GM21423 (cell line): Measurements from ENCODE around the gene TMSB15A.
"Not testable (repeated sequence)": the region's sequence is repeated elsewhere in the genome, so short reads cannot be mapped to it uniquely, and the experiment has no call there.

Experiments
- ATAC-seq: cut with Tn5 transposase; IDR thresholded peaks from one replicate; pipeline ENCODE4 v1.9.1; 2021; ENCODE audit warnings: mild to moderate bottlenecking, moderate library complexity; ENCODE audit not compliant: unreplicated experiment

TMSB15A gene

GRCh38 chrX:102515975-102516941 is at the start of gene TMSB15A:
TMSB15A (minus strand) TSS chrX:102516739.
- peak; percentile 52 for ATAC-seq

- ATAC-seq = no peak
Observed at GRCh38 chrX:102560423-102561068, 44.0 kb upstream of the TMSB15A start.

- ATAC-seq = no peak
Observed at GRCh38 chrX:102558607-102559006, 42.1 kb upstream of the TMSB15A start.

DNA sequence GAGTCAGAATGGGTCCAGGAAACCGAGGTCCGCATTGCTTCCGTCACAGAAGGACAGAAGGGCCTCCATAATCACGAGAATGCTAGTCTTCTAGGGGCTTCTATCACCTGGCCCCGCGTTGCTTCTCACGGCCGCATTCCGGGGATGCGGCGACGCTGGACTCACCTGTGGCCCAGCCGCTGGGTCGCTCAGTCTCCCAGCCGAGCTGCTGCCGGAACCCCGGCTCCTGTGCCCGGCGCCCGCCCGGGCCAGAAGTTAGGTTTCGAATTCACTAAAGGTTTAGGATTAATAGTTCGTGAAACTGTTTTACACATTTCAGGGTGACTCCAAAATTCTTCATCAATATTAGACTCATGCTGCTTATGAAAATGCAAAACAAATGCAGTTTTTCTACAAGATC is 31.7 kb upstream of the TMSB15A start:
- ATAC-seq = no peak

DNA sequence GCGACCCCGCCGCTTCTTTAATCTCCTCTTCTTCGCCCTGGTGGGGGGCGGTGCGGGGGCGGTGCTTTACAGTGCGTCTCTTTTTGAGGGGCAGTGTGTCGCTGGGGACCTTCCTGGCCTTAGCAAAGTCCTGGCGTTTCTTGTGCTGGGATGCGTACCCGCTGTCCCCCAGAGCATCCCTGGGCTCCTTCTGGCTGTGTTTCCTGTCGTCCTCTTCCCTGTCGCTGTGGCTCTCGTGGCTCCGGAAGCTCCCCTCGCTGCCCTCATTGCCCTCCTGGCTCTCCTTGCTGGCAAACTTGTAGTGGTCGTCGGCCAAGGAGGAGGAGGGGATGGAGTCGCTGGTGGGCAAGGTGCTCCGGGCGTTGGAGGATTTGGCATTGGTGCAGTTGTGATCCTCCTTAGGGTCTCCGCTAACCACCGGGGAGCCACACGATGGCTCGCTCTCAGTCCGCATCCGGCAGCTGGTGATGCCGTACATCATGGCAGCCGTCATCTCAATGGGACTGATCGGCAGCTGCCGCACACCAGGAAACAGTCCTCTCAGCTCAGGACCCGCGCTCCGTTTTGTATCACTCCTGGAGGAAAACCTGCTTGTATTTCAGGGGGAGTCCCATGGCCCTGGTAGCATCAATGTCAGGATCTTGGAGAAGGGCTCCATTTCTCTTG is 30.4 kb upstream of the TMSB15A start:
- no peak for ATAC-seq

DNA sequence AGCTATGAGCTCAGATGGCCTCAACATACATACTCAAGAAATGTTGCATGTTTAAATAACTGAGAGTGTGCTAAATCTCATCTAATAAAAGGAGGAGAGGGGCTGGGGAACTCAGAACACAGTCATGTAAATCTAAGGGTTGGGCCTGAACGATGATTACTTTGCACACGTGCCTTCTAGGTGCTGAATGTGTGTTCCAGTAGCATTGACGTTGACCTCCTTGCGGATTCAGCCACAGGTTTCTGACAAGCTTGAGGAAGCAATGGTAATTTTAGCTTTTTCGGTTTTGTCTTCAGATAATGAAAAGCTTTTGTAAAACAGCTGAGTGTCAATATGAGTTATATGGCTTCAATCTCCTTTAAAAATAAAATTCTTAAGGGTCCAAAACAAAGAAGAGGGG is 29.6 kb upstream of the TMSB15A start:
- ATAC-seq = not testable (repeated sequence)

- no peak for ATAC-seq
Observed at GRCh38 chrX:102535958-102536357, 19.4 kb upstream of the TMSB15A start.

DNA sequence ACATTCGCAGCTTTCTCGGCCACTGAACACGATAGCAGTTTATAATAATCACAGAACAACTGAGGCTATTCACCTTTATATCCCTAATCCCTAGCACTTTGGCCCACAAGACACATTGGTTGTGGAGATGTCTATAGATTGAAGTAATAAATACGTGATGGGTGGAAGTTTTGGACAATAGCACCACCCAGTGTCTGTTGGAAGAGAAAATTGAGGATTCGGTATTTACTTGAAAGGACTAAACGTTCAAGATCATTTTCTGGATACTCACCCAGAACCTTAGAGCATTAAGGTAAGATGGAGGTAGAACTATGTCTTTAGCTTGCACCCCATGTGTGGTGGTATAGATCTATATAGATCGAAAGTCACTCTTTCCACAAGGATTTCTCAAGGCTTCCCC is 787 bp upstream of the TMSB15A start:
- no peak for ATAC-seq

GRCh38 chrX:102514536-102514935 is 2.0 kb downstream of the TMSB15A start:
- no peak for ATAC-seq

DNA sequence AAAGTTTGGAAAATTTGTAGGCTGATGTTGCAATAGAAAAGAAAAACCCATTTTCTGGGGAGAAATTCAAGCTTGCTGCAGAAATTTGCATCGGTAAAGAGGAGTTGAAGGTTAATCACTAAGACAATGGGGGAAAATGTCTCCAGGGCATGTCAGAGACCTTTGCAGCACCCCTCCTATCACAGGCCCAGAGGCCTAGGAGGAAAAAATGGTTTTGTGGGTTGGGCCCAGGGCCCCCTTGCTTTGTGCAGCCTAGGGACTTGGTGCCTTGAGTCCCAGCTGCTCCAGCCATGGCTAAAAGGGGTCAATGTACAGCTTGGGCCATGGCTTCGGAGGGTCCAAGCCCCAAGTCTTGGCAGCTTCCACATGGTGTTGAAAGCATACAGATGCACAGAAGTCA is 17.8 kb downstream of the TMSB15A start:
- ATAC-seq = no peak

- ATAC-seq = no peak
Observed at GRCh38 chrX:102491766-102492165, 24.8 kb downstream of the TMSB15A start.

GRCh38 chrX:102478765-102479164 is 37.8 kb downstream of the TMSB15A start:
- not testable (repeated sequence) for ATAC-seq

- not testable (repeated sequence) for ATAC-seq
Observed at GRCh38 chrX:102471762-102472220, 44.7 kb downstream of the TMSB15A start, which contains the start of gene TCP11X2. TCP11X2 (minus strand) TSS chrX:102471812.

GRCh38 chrX:102470215-102470614 is 46.3 kb downstream of the TMSB15A start:
- not testable (repeated sequence) for ATAC-seq
